HG03354 (cell line): ENCODE measurements around the gene COG7.
"Not testable (repeated sequence)": the region's sequence is repeated elsewhere in the genome, so short reads cannot be mapped to it uniquely, and the experiment has no call there.

ENCODE experiments used
- ATAC-seq: cut with Tn5 transposase; IDR thresholded peaks from one replicate; pipeline ENCODE4 v1.9.1; 2021; ENCODE audit warnings: mild to moderate bottlenecking; ENCODE audit not compliant: unreplicated experiment, poor library complexity, severe bottlenecking

Gene COG7

DNA sequence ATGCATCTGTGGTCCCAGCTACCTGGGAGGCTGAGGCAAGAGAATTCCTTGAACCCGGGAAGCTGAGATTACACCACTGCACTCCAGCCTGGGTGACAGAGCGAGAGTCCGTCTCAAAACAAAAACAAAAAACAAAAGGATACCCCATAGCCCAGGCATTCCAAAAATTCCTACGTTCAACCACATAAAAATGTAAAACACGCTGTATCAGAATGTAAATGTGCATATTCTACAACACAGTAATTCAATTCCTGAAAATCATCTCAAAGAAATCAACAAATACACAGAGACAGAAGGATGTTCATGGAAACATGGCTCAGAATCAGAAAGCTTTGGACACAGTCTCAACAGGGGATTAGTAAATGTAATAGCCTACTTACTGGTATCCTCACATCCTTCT lies 33.0 kb downstream of the COG7 start:
- no peak for ATAC-seq

DNA sequence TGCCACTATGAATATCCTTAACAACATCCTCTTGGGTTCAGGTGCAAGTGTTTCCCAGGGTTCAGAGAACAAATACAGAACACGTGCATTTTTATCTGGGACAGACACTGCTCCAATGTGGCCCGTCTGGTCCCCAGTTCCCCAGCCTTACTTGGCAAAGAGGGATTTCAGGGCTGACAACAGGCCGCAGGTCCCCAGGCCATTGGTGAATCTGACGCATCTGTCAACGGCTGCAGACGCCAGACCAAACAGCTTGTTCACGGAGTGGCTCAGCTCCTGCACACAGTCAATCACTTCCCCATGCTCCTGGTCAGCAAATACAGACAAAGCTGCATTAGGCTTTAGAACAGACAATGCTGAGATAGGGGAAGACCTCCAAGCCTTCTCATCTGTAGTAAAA lies 36.2 kb downstream of the COG7 start:
- no peak for ATAC-seq

DNA sequence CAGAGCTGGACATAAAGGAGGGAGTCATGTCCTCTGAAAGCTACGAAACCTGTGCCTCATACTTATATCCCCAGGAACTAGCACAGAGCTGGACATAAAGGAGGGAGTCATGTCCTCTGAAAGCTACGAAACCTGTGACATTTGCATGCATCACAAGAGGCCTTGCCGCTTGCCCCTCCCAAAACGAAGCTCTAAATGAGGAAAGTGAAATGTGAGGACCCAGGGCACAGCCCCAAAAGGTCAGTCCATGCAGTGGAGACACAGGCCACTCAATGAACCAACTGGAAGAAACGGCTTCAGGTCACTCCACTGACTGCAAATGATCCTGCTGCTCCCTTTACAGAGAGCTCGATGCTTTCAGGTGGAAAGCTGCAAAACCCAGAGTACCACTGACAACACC lies 38.3 kb downstream of the COG7 start:
- ATAC-seq, result no peak

DNA sequence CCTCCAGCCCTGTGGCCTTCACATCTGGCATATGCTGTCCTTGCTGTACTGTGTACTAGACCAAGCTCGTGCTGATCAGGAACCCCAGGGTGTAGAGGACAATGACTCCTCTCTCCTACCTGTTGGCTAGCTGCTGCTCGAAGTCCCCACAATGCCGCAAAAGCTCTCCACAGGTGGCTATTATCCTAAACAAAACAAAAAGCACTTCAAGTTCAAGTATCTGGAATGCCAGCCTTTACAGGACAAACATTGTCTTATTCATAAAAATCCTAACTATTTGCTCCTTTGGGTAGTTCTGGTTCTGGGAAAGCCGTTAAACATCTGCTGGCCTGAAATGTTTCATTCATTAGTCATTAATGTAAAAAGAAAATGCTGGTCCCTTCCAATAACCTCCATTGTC lies 42.8 kb downstream of the COG7 start:
- ATAC-seq, result no peak

DNA sequence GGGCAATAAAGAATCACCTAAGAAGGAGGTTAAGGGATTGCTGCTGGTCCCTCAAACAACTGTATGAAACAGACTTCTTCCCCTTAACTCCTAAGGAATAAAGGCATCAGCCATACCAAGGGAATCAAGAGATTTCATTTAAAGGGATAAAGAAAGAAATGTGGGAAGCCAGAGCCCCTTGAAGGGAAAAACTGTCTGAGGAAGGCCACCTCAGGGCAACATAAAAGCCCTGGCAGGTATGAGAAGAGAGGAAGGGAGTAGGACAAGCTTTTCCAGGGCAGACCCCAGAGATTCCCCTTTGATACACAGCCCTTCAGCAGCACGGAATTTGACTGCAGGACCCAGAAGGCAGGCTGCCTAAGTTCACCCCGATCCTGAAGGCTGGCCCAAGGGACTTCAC lies 43.5 kb downstream of the COG7 start:
- no peak for ATAC-seq

DNA sequence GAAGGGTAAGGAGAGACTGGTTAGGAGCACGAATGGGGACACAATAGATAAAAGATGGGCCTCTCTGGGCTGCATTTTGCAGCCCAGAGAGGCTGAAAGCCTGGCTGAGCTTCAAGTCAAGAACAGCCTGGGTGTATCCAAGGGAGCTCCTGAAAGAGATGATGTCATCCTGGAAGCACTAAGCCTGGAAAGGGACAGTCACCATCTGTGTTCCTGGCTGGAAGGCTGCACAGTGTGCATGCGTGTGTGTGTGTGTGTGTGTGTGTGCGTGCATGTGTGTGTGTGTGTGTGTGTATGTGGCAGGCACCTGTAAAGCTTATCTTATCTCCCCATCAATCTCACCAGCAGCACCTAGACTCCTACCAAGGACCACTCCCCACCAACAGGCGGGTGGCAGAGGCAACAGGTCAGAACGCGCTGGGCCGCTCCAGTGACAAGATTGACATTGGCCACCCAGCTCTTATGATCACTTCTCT lies 44.1 kb downstream of the COG7 start:
- no peak for ATAC-seq

DNA sequence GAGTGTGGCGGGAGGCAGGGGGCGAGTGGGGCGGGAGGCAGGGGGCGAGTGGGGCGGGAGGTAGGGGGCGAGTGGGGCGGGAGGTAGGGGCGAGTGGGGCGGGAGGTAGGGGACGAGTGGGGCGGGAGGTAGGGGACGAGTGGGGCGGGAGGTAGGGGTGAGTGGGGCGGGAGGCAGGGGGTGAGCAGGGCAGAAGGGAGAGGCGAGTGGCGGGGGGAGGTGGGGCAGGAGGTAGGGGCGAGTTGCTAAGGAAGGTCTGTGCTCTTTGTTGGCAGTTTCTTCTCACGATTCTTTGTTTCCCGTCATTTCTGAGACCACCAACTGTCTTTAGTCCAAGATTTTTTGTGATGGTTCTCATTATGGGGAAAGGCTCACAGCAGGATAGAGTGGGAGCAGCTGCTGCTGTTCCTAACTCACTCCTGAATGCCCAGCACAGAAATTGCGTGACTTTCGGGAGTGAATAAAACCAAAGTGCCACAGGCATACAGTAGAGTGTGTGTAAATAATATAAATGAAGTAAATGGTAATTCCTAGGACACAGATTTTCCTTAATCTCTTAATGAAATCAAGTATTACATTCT lies 44.7 kb downstream of the COG7 start:
- no peak for ATAC-seq

DNA sequence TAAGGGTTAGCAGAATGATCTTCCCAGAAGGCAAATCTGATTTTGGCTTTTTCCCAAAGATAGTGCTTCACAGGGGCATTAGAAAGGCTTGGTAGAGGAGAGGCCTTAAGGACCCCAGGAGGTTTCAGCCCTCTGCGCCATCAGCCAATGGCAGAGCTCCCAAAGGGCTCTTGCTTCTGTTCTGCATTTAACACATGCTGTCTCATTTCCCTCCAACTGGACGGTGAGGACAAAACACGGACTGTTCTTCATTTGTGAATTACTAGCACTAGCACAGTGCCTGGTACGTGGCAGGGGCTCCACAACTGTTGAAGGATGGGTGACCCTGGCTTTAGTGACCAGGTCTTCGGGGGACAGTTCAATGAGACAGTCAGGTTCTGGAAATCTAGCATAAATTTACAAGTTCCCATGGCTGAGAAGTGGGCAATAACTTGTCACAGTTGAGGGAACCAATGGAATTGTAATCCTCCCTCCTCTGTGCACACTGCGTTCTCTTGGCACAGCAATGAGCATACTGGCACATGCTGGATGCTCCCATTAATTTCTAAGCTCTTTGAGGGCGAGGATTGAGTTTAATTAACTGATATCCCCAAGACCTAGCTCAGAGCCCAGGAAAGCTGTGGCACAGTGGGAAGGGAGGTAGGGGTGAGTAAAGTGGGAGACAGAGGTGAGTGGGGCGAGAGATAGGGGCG lies 45.4 kb downstream of the COG7 start:
- no peak for ATAC-seq

DNA sequence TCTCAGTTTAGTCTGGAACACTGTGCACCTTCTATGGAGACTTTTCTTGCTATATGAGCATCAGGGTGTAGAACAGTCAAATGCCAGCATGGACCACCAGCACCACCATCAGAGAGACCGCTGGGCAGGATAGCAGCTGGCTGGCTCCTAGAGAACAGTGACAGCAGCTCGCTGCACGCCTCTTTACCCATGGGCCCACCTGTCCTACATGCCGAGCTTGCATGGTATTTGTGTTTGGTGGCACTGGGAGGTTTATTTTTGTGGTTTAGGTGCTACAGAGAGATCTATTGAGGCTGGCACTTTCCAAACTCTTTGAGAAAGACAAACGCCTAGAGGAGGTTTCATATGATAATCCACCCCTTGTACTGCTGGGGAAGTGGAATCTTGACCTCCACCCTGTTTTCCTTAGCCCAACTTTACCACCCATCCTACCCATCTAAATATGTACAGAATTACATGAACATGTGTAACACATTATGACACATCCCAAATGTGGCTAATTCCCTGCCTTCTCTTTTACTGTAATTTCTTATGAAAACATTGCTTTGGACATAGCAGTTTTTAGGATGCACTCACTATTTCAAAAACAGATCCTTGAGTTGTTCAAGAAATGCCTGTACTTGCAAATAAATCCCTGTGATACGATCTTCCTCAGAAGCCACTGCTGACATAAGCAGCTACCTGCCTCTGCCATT lies 46.3 kb downstream of the COG7 start:
- ATAC-seq, result no peak

DNA sequence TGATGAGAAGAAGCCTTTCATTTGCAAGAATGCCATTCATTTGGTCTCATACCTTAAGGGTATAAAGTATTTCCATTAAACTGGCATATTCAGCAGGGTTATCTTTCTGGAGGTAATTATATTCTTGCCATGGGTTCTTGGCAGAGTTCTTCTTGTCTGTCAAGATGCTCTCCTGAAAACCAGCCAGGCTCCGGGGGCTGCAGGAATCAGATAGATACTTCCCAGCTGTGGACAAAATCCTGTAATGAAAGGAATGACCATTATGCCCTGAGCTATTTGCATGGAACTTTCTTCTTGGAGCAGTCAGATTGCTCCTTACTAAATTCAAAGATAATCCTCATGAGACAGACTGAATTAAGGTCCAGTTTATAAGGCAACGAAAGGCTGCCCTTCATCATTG lies 47.0 kb downstream of the COG7 start:
- ATAC-seq, result no peak

DNA sequence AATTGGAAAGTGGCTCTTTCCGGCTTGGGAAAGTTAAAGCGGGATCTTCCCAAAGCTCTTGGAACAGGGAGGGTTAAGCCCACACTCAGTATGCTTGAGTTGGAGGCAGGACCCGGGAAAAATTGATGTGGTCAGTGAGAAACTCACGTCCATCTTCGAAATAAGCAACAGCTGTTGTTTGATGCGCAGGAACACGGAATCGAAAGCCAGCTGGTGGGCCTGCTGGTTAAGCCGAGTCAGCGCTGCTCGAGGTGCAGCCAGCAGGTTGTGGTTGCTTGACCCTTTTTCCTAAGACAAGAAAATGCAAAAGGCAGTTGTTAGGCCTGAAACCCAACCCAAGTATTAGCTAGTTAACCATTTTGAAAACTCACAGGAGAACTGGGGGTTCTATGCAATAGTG lies 49.4 kb downstream of the COG7 start:
- no peak for ATAC-seq

DNA sequence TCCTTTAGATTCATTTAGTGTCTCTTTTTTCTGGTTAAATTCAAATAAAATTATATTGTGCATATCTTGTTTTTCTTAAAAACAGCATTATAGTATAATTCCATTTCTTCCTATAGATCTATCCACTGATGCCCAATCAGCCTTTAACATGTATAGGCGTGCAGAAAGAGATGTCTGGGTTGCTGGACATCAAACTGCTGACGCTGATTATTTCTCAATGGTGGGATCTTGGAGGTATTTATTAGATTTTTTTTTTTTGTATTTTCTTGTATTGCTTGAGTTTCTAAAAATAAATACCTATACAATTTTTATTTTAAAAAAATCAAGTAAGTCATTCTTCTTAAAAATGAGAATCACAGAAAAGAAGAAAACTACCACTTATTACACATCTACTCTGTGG lies 50.9 kb downstream of the COG7 start:
- ATAC-seq, result no peak

DNA sequence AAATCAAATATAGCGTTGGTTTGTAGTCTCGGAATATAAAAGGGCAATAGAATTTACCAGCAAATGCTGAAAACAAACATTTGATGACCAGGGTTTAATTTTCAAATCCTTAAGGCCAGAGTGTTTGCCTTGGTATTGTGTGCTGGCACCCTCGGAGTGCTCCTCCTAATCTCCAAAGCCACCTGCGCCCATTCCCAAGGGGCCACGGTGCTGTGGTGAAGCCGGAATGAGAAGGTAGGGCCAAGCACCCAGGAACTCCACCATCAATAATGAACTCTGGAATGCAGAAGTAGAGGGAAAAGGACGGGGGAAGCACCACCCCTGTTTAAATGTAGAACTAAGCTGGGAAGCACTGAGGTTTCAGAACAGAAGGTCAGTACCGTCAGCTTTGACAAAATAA lies 51.9 kb downstream of the COG7 start:
- ATAC-seq, result no peak

DNA sequence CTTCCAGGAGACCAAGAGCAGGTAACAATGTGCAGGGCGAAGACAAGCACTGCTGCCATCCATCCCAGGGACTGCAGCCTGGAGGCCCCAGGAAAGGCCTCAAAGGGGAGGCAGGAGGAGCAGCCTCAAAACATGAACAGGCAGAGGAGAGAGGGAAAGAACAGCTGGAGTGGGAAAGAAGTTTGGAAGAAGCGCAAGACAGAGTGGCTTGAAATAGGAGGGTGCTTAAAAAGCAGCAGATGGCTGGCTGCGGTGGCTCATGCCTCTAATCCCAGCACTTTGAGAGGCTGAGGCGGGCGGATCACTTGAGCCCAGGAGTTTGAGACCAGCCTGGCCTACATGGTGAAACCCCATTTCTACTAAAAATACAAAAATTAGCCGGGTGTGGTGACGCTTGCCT lies 52.5 kb downstream of the COG7 start:
- ATAC-seq, result not testable (repeated sequence)

DNA sequence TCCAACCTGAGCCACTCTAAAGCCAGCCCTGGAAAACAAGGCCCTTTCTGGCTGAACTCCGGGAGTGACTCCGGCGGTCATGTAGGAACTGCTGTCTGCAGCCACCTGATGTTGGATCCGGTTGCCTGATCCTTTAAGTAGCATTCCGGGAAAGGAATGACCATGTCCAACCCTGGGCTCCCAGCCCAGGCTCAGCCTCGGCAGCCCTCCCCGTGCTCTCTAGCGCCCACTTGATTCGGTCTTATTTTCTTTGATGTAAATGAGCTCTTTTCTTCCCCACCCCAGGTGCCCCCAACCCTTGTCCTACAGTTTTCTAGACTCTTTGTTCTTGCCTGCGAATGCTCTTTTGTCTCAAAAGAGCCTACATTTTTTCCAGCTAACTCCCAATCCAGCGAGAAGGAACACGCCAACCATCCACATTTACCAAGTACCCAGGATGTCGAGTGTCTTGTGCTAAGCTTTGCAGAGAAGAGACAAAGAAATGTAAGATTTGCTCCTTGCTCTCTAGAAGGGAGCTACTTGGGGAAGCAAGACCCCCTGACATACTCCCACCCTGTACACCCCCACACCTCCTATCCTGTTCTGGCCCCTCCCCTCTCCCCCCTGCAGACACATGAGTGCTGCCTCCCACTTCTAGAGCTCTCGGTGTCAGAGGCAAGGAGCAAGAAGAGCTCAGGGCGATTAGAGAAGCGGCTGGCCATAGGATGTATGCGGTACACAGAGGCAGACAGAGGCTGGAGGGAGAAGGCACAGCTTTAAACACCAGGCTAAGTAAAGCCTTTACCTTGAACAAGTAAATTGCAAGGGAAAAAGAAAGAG lies 53.8 kb downstream of the COG7 start:
- ATAC-seq, result no peak

DNA sequence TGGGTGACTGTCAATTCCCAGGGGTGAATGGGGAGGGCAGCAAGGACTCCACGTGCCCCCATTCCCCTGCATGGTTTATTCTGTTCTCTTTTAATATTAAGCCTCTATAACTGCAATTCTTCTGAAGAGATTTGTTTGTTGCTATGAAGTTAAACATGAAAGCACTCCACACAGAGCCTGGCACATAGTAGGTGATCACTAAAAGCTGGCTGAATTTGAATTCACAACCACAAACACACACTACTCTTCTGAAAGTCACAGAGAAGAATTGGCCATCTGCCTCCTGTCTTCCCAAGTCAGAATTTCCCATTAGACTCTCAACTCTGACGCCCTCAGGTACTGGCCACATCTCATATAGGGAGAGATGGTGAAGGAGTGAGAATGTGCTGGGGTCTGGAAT lies 55.5 kb downstream of the COG7 start:
- ATAC-seq, result no peak

DNA sequence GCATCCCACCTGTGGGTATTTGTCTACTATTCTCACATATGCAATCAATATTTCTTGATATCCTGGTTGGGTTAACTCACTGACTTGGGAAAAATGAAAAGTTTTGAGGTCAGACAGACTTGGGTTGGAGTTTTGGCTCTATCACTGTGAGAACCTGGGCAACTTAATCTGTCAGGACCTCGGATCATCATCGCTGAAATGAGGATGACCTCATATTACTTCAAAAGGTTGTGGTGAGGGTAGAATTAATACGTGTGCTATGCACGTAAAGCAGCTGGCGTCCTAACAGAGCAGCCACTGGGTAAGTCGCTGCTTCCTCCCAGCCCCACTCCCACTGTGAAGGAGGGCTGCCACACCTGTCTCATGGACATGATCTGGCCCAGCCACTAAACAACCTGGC lies 57.3 kb downstream of the COG7 start:
- ATAC-seq, result no peak

DNA sequence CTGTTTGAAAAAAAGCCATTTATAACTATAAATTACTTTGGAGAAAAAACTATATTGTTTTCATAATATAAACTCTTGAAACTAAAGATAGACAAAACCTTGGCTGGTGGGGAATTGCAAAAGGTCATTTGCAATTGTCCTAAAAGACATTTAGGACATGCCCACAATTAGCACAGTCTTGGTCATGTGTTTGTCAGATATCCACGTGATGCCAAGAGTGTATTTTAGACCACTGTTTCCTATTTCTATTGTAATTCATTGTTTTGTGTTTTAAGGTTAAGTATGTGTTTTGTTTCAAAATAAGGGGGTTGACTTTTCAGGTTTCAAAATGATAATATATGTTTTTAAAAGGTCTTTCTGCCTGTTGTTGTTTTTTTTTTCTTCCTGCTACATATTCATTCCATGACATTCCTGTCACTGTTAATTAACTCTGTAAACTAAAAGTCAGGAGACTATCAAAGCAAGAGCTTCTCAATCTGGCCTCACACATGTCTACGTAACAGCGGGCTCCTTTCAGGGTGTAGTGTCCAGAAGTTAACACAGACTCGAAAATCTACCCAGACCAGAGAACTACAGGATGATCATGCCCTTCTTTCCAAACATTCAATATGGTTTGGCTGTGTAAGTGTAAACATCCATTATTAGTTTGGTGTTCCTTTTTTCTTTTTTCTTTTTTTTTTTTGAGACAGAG lies 58.7 kb downstream of the COG7 start:
- ATAC-seq, result no peak

DNA sequence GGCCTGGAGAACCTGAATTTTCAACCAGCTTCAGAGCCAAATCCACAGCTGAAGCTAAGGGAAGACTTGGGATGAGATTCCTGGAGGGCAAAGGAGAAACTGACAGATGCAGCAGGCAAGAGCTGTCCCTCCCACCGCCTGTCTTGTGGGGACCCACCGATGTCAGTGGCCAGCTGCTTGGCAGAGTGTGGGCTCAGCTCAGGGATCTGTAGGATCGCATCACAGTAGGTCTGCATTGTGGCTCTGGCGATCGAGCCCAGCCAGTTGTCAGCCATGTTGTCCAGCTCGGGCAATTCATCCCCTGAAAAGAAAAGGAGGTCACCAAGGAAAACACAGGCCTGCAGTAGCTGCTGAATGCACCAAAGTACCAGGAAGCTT lies 60.8 kb downstream of the COG7 start:
- ATAC-seq, result no peak
